A549 (cell line): Measurements from ENCODE around the gene ANTXR1.

ENCODE experiments used
- CEBPB ChIP-seq, 2 experiments: fragments of >200 bp in 1 of 2; sonication (Bioruptor Twin) in 1 of 2; formaldehyde crosslinking in 1 of 2; IDR thresholded peaks; 2 replicates each; pipeline ENCODE4 v1.6.1; 2012 to 2016
- CTCF ChIP-seq: fragments of >200 bp; sonication (Bioruptor Twin); formaldehyde crosslinking; IDR thresholded peaks from 3 replicates; pipeline ENCODE4 v1.5.1; 2016
- ESRRA ChIP-seq: fragments of 150-350 bp; IDR thresholded peaks from 2 replicates; pipeline ENCODE4 v1.6.1; 2014; ENCODE audit warnings: mild to moderate bottlenecking, low read length, borderline replicate concordance
- FOXS1 ChIP-seq: fragments of 250-450 bp; sonication (Bioruptor Pico); IDR thresholded peaks from 2 replicates; pipeline ENCODE4 v1.5.0; 2020; ENCODE audit warnings: mild to moderate bottlenecking, moderate library complexity
- HDAC2 ChIP-seq: fragments of 200-600 bp; sonication (generic); IDR thresholded peaks from 2 replicates; pipeline ENCODE4 v1.6.1; 2016
- HES2 ChIP-seq: fragments of >200 bp; sonication (Bioruptor Twin); formaldehyde crosslinking; IDR thresholded peaks from 2 replicates; pipeline ENCODE4 v1.6.1; 2016
- HOXA7 ChIP-seq: fragments of 250-450 bp; sonication (Bioruptor Pico); IDR thresholded peaks from 2 replicates; pipeline ENCODE4 v1.5.0; 2020; ENCODE audit warnings: mild to moderate bottlenecking, moderate library complexity
- JUN ChIP-seq, 2 experiments: fragments of >200 bp; sonication (Bioruptor Twin); formaldehyde crosslinking; IDR thresholded peaks; 2 replicates in 1 of 2; 3 replicates in 1 of 2; pipeline ENCODE4 v1.6.1; 2016 to 2017
- MAX ChIP-seq: IDR thresholded peaks from 2 replicates; pipeline ENCODE4 v1.6.1; 2012
- POLR2A ChIP-seq: IDR thresholded peaks from 2 replicates; pipeline ENCODE4 v1.6.1; 2012; ENCODE audit warnings: mild to moderate bottlenecking, low read length
- RAD21 ChIP-seq, 2 experiments: fragments of >200 bp in 1 of 2; sonication (Bioruptor Twin) in 1 of 2; formaldehyde crosslinking in 1 of 2; IDR thresholded peaks in 1 of 2; conservative IDR thresholded peaks in 1 of 2; 2 replicates in 1 of 2; 3 replicates in 1 of 2; pipeline ENCODE4 v1.6.1; 2012 to 2018; ENCODE audit warnings: inconsistent platforms in 1 of 2
- RFX5 ChIP-seq: fragments of 450-650 bp; IDR thresholded peaks from 2 replicates; pipeline ENCODE4 v1.7.1; 2014; ENCODE audit warnings: antibody characterized with exemption, mild to moderate bottlenecking, moderate library complexity
- TP53 ChIP-seq: fragments of 250-450 bp; sonication (Bioruptor Pico); IDR thresholded peaks from 2 replicates; pipeline ENCODE4 v1.5.0; 2021; ENCODE audit warnings: mild to moderate bottlenecking, moderate library complexity

GRCh38 chr2:69247583-69247982, 234.6 kb downstream of the ANTXR1 start:
- TF ChIP-seq JUN (IDR thresholded peaks at IDR 0.05) = no peak
- TF ChIP-seq CTCF = no peak
- no peak for TF ChIP-seq RAD21 (conservative IDR thresholded peaks at IDR 0.05 in 1 of 2, IDR thresholded peaks at IDR 0.05 in 1 of 2)
- TF ChIP-seq HDAC2 = no peak
- TF ChIP-seq MAX = no peak
- no peak for TF ChIP-seq FOXS1 (CRISPR knock-in tag)
- TF ChIP-seq HOXA7 (CRISPR knock-in tag) = no peak
- no peak for TF ChIP-seq RFX5
- no peak for TF ChIP-seq CEBPB (IDR thresholded peaks at IDR 0.05)
- no peak for TF ChIP-seq POLR2A
- TF ChIP-seq TP53 (CRISPR knock-in tag) = no peak
- no peak for TF ChIP-seq ESRRA
- TF ChIP-seq HES2 = no peak
